ENCODE data around the gene CNOT9. TPM values are rescaled to one million over a fixed set of nuclear protein-coding genes. Genes with fewer than 3 reads are reported as not detected.
"Not testable (repeated sequence)": the region's sequence is repeated elsewhere in the genome, so short reads cannot be mapped to it uniquely, and the experiment has no call there.

The CNOT9 gene
- total RNA-seq, 2 donors from 2014 or later: 36.0 to 52.5 TPM

DNA sequence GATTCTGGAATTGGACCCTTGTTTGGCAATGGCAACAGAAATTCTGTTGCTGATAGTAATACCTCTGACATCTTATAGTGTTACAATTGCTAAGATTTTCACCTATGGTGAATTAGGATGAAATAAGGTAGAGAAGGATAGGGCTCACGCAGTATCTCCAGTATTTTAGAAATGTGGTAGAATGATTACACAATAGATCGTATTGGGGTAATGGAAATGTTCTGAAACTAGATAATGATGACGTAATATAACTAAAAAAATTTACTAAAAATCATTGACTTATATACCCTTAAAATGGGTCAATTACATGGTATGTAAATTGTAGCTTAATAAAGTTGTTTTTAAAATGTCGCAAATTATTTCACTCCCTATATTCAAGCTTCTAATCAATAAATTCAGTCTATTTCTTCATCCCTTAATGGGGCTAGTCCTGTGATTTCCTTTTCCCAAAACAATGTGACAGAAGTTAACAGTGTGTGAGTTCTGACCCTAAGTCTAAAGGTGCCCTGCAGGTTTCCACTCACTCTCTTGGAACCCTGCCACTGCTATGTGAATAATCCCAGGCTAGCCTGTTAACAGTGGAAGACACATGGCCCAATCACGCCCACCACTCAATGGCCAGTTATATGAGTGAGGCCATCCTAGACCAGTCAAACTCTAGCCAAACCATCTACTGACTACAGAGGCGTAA, 31.7 kb upstream of the CNOT9 start:
- Histone ChIP-seq H3K27me3 (no peaks in the 10 kb centered on the region), H3K4me1 (no peaks in the 10 kb centered on the region), H3K27ac (no peak overlapping the region), H3K9me3 (no peaks in the 10 kb centered on the region), H3K36me3 (peaks cover 8% of the 10 kb centered on the region), H3K9ac (ENCODE audit: low read depth in 2 of 2, low read length in 2 of 2) (no peak overlapping the region), H3K4me3 (no peak overlapping the region)
- DNase-seq: no peak
- TF ChIP-seq, protein P1, sequence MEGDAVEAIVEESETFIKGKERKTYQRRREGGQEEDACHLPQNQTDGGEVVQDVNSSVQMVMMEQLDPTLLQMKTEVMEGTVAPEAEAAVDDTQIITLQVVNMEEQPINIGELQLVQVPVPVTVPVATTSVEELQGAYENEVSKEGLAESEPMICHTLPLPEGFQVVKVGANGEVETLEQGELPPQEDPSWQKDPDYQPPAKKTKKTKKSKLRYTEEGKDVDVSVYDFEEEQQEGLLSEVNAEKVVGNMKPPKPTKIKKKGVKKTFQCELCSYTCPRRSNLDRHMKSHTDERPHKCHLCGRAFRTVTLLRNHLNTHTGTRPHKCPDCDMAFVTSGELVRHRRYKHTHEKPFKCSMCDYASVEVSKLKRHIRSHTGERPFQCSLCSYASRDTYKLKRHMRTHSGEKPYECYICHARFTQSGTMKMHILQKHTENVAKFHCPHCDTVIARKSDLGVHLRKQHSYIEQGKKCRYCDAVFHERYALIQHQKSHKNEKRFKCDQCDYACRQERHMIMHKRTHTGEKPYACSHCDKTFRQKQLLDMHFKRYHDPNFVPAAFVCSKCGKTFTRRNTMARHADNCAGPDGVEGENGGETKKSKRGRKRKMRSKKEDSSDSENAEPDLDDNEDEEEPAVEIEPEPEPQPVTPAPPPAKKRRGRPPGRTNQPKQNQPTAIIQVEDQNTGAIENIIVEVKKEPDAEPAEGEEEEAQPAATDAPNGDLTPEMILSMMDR (IDR thresholded peaks at IDR 0.05): no peak
- intact Hi-C loops (cut with DNase I): no loop called here

- no peak overlapping the region for H3K27ac ChIP-seq
- DNase-seq: no peak
- H3K9ac ChIP-seq (ENCODE audit: low read depth in 2 of 2, low read length in 2 of 2): no peak overlapping the region
- intact Hi-C loops (cut with DNase I): no loop called here
- no peaks in the 10 kb centered on the region for H3K4me1 ChIP-seq
- TF ChIP-seq, protein P1 (IDR thresholded peaks at IDR 0.05): no peak
- H3K36me3 ChIP-seq: peaks cover 11% of the 10 kb centered on the region
- no peaks in the 10 kb centered on the region for H3K9me3 ChIP-seq
- no peaks in the 10 kb centered on the region for H3K27me3 ChIP-seq
- no peak overlapping the region for H3K4me3 ChIP-seq
These were observed 28.6 kb upstream of the CNOT9 start for GRCh38 chr2:218540015-218540414.

DNA sequence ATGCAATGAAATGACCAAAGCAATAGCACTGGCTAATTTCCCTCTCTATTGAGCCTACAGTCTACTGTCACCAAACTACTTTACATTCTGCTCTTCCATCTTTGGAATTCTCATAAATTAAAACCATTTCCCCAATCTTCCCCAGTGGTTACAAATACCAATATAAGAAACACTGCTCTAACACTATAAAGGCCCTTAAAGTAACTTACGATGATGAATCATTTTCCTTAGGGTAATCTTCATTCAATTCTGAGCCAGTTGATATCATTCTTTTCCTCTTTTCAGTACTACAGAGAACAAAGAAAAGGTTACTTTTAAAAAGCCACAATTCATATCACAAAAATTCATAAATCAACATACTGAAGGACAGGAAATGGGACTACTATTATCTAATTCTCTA, 22.6 kb upstream of the CNOT9 start:
- Histone ChIP-seq H3K4me1 (no peaks in the 10 kb centered on the region), H3K27ac (no peak overlapping the region), H3K27me3 (no peaks in the 10 kb centered on the region), H3K9me3 (no peaks in the 10 kb centered on the region), H3K36me3 (peaks cover 11% of the 10 kb centered on the region), H3K9ac (ENCODE audit: low read depth in 2 of 2, low read length in 2 of 2) (no peak overlapping the region), H3K4me3 (no peak overlapping the region)
- DNase-seq: no peak
- intact Hi-C loops (cut with DNase I): no loop called here
- TF ChIP-seq, protein P1 (IDR thresholded peaks at IDR 0.05): no peak

- no peak for DNase-seq
- Histone ChIP-seq H3K4me3 (no peak overlapping the region), H3K36me3 (peaks cover 8% of the 10 kb centered on the region), H3K27me3 (no peaks in the 10 kb centered on the region), H3K4me1 (no peaks in the 10 kb centered on the region), H3K27ac (no peak overlapping the region), H3K9ac (ENCODE audit: low read depth in 2 of 2, low read length in 2 of 2) (no peak overlapping the region), H3K9me3 (no peaks in the 10 kb centered on the region)
- intact Hi-C loops (cut with DNase I): no loop called here
- TF ChIP-seq, protein P1 (IDR thresholded peaks at IDR 0.05): no peak
These were observed 21.1 kb upstream of the CNOT9 start for GRCh38 chr2:218547511-218547910.

GRCh38 chr2:218547978-218548377, 20.7 kb upstream of the CNOT9 start:
- Histone ChIP-seq H3K27ac (no peak overlapping the region), H3K36me3 (peaks cover 13% of the 10 kb centered on the region)

GRCh38 chr2:218554225-218554624, 14.4 kb upstream of the CNOT9 start:
- H3K27me3 ChIP-seq; H3K9me3 ChIP-seq; H3K9ac ChIP-seq (ENCODE audit: low read depth in 2 of 2, low read length in 2 of 2); H3K4me3 ChIP-seq; H3K4me1 ChIP-seq; DNase-seq; H3K27ac ChIP-seq; intact Hi-C loops (cut with DNase I): not testable (repeated sequence)
- H3K36me3 ChIP-seq: peaks cover 15% of the 10 kb centered on the region

More at GRCh38 chr2:218547978-218548377, 20.7 kb upstream of the CNOT9 start:
- TF ChIP-seq, protein P1 (IDR thresholded peaks at IDR 0.05): no peak
- H3K27me3 ChIP-seq: no peaks in the 10 kb centered on the region
- no peaks in the 10 kb centered on the region for H3K4me1 ChIP-seq
- intact Hi-C loops (cut with DNase I): no loop called here
- H3K4me3 ChIP-seq: no peak overlapping the region
- no peaks in the 10 kb centered on the region for H3K9me3 ChIP-seq
- DNase-seq: no peak
- no peak overlapping the region for H3K9ac ChIP-seq (ENCODE audit: low read depth in 2 of 2, low read length in 2 of 2)
